Measurements from ENCODE around the gene C1D. TPM values are rescaled to one million over a fixed set of nuclear protein-coding genes. Genes with fewer than 3 reads are reported as not detected.

Gene C1D
- total RNA-seq, 1 donor from 2014 or later, result 66.6 TPM

- no peak overlapping the region for H3K4me2 ChIP-seq
- H3K9ac ChIP-seq, result no peak overlapping the region
- TF ChIP-seq CTCF (IDR thresholded peaks at IDR 0.05), result no peak
- Mint-ChIP-seq H3K4me3 (no peak overlapping the region), H3K36me3 (no peaks in the 10 kb centered on the region), H3K4me1 (no peaks in the 10 kb centered on the region), H3K9me3 (no peaks in the 10 kb centered on the region), H3K27me3 (ENCODE audit: insufficient read depth, low read depth) (no peaks in the 10 kb centered on the region), H3K27ac (no peak overlapping the region)
- H3K9me3 ChIP-seq (ENCODE audit: low read depth), result no peaks in the 10 kb centered on the region
- H3K79me2 ChIP-seq (ENCODE audit: low read depth), result no peaks in the 10 kb centered on the region
- no peak overlapping the region for H2AFZ ChIP-seq (replicated peaks)
- H3K4me1 ChIP-seq, result no peaks in the 10 kb centered on the region
- no peaks in the 10 kb centered on the region for H3F3A ChIP-seq (ENCODE audit: low read depth)
- no peaks in the 10 kb centered on the region for H3K27me3 ChIP-seq
- no peak overlapping the region for H3K4me3 ChIP-seq
- H4K20me1 ChIP-seq (ENCODE audit: low read depth), result no peaks in the 10 kb centered on the region
- H3K36me3 ChIP-seq, result no peaks in the 10 kb centered on the region
- no peak for DNase-seq (ENCODE audit: low spot score)
- H3K27ac ChIP-seq, result no peak overlapping the region
These were observed 30.1 kb downstream of the C1D start for GRCh38 chr2:68032702-68033101.

GRCh38 chr2:68031542-68032160, 31.2 kb downstream of the C1D start:
- Histone ChIP-seq H3K4me3 (no peak overlapping the region), H3F3A (ENCODE audit: low read depth) (no peaks in the 10 kb centered on the region), H3K9ac (no peak overlapping the region), H3K36me3 (no peaks in the 10 kb centered on the region), H3K9me3 (ENCODE audit: low read depth) (no peaks in the 10 kb centered on the region), H3K27ac (no peak overlapping the region), H3K79me2 (ENCODE audit: low read depth) (no peaks in the 10 kb centered on the region), H3K4me1 (no peaks in the 10 kb centered on the region), H3K4me2 (no peak overlapping the region), H2AFZ (replicated peaks) (no peak overlapping the region), H3K27me3 (no peaks in the 10 kb centered on the region), H4K20me1 (ENCODE audit: low read depth) (no peaks in the 10 kb centered on the region)
- DNase-seq (ENCODE audit: low spot score), result peak; percentile 65
- Mint-ChIP-seq H3K9me3 (no peaks in the 10 kb centered on the region), H3K36me3 (no peaks in the 10 kb centered on the region), H3K27me3 (ENCODE audit: insufficient read depth, low read depth) (no peaks in the 10 kb centered on the region), H3K4me1 (no peaks in the 10 kb centered on the region), H3K27ac (no peak overlapping the region), H3K4me3 (no peak overlapping the region)
- TF ChIP-seq CTCF (IDR thresholded peaks at IDR 0.05) (peak; percentile 84), EZH2phosphoT487 (IDR thresholded peaks at IDR 0.05) (no peak), EZH2 (IDR thresholded peaks at IDR 0.05) (no peak)

GRCh38 chr2:68031043-68031442, 31.8 kb downstream of the C1D start:
- Histone ChIP-seq H3K27me3 (no peaks in the 10 kb centered on the region), H4K20me1 (ENCODE audit: low read depth) (no peaks in the 10 kb centered on the region), H2AFZ (replicated peaks) (no peak overlapping the region), H3K27ac (no peak overlapping the region), H3K4me1 (no peaks in the 10 kb centered on the region), H3K36me3 (no peaks in the 10 kb centered on the region), H3F3A (ENCODE audit: low read depth) (no peaks in the 10 kb centered on the region), H3K9ac (no peak overlapping the region), H3K9me3 (ENCODE audit: low read depth) (no peaks in the 10 kb centered on the region), H3K79me2 (ENCODE audit: low read depth) (no peaks in the 10 kb centered on the region), H3K4me3 (no peak overlapping the region), H3K4me2 (no peak overlapping the region)
- Mint-ChIP-seq H3K9me3 (no peaks in the 10 kb centered on the region), H3K4me1 (no peaks in the 10 kb centered on the region), H3K4me3 (no peak overlapping the region), H3K36me3 (no peaks in the 10 kb centered on the region), H3K27ac (no peak overlapping the region), H3K27me3 (ENCODE audit: insufficient read depth, low read depth) (no peaks in the 10 kb centered on the region)
- no peak for DNase-seq (ENCODE audit: low spot score)
- TF ChIP-seq EZH2 (IDR thresholded peaks at IDR 0.05) (no peak), EZH2phosphoT487 (IDR thresholded peaks at IDR 0.05) (no peak), CTCF (IDR thresholded peaks at IDR 0.05) (no peak)

Data from neural progenitor cell (in vitro differentiated cells).